Measurements from ENCODE around the gene DPY19L3. TPM values are rescaled to one million over a fixed set of nuclear protein-coding genes. Genes with fewer than 3 reads are reported as not detected.
"Not testable (repeated sequence)": the region's sequence is repeated elsewhere in the genome, so short reads cannot be mapped to it uniquely, and the experiment has no call there.

The DPY19L3 gene
- polyA plus RNA-seq, 1 of the 3 experiments (the other 2 are of a cell fraction), result 25.2 TPM

DNA sequence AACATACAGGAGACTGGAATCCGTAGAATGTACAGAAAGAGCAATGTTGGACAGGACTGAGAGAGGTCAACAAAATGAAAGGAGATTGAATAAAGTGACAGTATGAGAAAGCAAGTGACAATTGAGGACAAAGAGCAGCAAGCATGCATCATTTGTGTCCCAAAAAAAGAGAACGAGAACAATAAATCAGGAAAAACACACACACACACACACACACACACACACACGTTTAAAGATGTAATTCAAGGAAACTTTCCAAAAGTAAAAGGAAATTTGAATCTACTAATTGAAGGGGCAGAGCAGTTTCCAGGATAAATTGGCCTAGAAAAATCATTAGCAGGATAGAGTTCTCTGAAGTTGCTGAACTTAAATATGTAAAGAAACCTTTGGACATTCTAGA is 16.9 kb downstream of the DPY19L3 start:
- no peak for TF ChIP-seq TAF1 (IDR thresholded peaks at IDR 0.05; ENCODE audit: borderline replicate concordance, low read depth, low read length)
- no peak for TF ChIP-seq RFX5 (IDR thresholded peaks at IDR 0.05; ENCODE audit: low read length)
- TF ChIP-seq JUND (IDR thresholded peaks at IDR 0.05), result no peak
- no peak for TF ChIP-seq FOXJ3 (CRISPR knock-in tag; IDR thresholded peaks at IDR 0.05)
- TF ChIP-seq GABPA (IDR thresholded peaks at IDR 0.05; ENCODE audit: low read depth), result no peak
- TF ChIP-seq MAX (IDR thresholded peaks at IDR 0.05; ENCODE audit: low read depth), result no peak
- no peak for TF ChIP-seq ELF1 (IDR thresholded peaks at IDR 0.05)
- TF ChIP-seq PBX3 (IDR thresholded peaks at IDR 0.05), result no peak
- no peak for TF ChIP-seq EP300 (IDR thresholded peaks at IDR 0.05; ENCODE audit: borderline replicate concordance in 1 of 2, low read depth in 1 of 2, low read length in 1 of 2)
- no peak for TF ChIP-seq FOXM1 (IDR thresholded peaks at IDR 0.05; ENCODE audit: low read depth)
- TF ChIP-seq CHD2 (IDR thresholded peaks at IDR 0.05; ENCODE audit: low read length, partially characterized antibody), result no peak
- TF ChIP-seq, protein P1, sequence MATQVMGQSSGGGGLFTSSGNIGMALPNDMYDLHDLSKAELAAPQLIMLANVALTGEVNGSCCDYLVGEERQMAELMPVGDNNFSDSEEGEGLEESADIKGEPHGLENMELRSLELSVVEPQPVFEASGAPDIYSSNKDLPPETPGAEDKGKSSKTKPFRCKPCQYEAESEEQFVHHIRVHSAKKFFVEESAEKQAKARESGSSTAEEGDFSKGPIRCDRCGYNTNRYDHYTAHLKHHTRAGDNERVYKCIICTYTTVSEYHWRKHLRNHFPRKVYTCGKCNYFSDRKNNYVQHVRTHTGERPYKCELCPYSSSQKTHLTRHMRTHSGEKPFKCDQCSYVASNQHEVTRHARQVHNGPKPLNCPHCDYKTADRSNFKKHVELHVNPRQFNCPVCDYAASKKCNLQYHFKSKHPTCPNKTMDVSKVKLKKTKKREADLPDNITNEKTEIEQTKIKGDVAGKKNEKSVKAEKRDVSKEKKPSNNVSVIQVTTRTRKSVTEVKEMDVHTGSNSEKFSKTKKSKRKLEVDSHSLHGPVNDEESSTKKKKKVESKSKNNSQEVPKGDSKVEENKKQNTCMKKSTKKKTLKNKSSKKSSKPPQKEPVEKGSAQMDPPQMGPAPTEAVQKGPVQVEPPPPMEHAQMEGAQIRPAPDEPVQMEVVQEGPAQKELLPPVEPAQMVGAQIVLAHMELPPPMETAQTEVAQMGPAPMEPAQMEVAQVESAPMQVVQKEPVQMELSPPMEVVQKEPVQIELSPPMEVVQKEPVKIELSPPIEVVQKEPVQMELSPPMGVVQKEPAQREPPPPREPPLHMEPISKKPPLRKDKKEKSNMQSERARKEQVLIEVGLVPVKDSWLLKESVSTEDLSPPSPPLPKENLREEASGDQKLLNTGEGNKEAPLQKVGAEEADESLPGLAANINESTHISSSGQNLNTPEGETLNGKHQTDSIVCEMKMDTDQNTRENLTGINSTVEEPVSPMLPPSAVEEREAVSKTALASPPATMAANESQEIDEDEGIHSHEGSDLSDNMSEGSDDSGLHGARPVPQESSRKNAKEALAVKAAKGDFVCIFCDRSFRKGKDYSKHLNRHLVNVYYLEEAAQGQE (IDR thresholded peaks at IDR 0.05; ENCODE audit: low read depth, low read length), result no peak
- TF ChIP-seq, protein P2, sequence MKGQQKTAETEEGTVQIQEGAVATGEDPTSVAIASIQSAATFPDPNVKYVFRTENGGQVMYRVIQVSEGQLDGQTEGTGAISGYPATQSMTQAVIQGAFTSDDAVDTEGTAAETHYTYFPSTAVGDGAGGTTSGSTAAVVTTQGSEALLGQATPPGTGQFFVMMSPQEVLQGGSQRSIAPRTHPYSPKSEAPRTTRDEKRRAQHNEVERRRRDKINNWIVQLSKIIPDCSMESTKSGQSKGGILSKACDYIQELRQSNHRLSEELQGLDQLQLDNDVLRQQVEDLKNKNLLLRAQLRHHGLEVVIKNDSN (IDR thresholded peaks at IDR 0.05; ENCODE audit: borderline replicate concordance, low read depth), result no peak
- TF ChIP-seq SIN3A (IDR thresholded peaks at IDR 0.05; ENCODE audit: borderline replicate concordance, low read depth, low read length), result no peak
- no peaks in the 10 kb centered on the region for H3K9me3 ChIP-seq

GRCh38 chr19:32423944-32424343 is 18.4 kb downstream of the DPY19L3 start:
- H3F3A ChIP-seq (replicated peaks; ENCODE audit: insufficient read depth); CTCF ChIA-PET; H3K9me2 ChIP-seq; H3K79me2 ChIP-seq (ENCODE audit: insufficient read depth); DNase-seq; H3K4me1 ChIP-seq (ENCODE audit: control insufficient read depth in 1 of 2, insufficient read depth in 2 of 2, low read depth in 1 of 2, low read length in 1 of 2); H2AFZ ChIP-seq (ENCODE audit: low read depth); POLR2A ChIA-PET; H3K27ac ChIP-seq (ENCODE audit: low read depth in 2 of 2, low read length in 1 of 2); H3K9me3 ChIP-seq; H3K27me3 ChIP-seq (ENCODE audit: insufficient read depth); H3K9ac ChIP-seq; H4K20me1 ChIP-seq (ENCODE audit: insufficient read depth); H3K4me2 ChIP-seq; H3K4me3 ChIP-seq (ENCODE audit: low read depth in 2 of 2, low read length in 1 of 2): not testable (repeated sequence)
- WGBS (ENCODE audit: low lambda C conversion rate), result 94% methylated on average over 3 of the region's 3 CpGs
- H3K36me3 ChIP-seq (replicated peaks in 1 of 2; ENCODE audit: control insufficient read depth in 1 of 2, insufficient read depth in 2 of 2, low read length in 1 of 2), result peaks cover 0 to 22% of the 10 kb centered on the region in 2 experiments

More for the DNA sequence above, 16.9 kb downstream of the DPY19L3 start:
- Histone ChIP-seq H4K20me1 (ENCODE audit: insufficient read depth) (no peaks in the 10 kb centered on the region), H2AFZ (ENCODE audit: low read depth) (no peak overlapping the region), H3K9me2 (no peaks in the 10 kb centered on the region; the same call in 1 of the 2 replicates), H3K27me3 (ENCODE audit: insufficient read depth) (no peaks in the 10 kb centered on the region), H3K79me2 (ENCODE audit: insufficient read depth) (peaks cover 4% of the 10 kb centered on the region; the same call in 1 of the 2 replicates), H3K9ac (no peak overlapping the region), H3K4me3 (ENCODE audit: low read depth in 2 of 2, low read length in 1 of 2) (no peak overlapping the region), H3K4me2 (no peak overlapping the region), H3K4me1 (ENCODE audit: control insufficient read depth in 1 of 2, insufficient read depth in 2 of 2, low read depth in 1 of 2, low read length in 1 of 2) (no peaks in the 10 kb centered on the region; a peak in 1 of 4 replicates), H3K36me3 (replicated peaks in 1 of 2; ENCODE audit: control insufficient read depth in 1 of 2, insufficient read depth in 2 of 2, low read length in 1 of 2) (peaks cover 6 to 30% of the 10 kb centered on the region in 2 experiments), H3F3A (replicated peaks; ENCODE audit: insufficient read depth) (peaks cover 4% of the 10 kb centered on the region), H3K27ac (ENCODE audit: low read depth in 2 of 2, low read length in 1 of 2) (no peak overlapping the region)
- ChIA-PET POLR2A (no interaction called here), CTCF (no interaction called here)
- DNase-seq, result no peak
- 84% methylated on average over 3 of the region's 3 CpGs for WGBS (ENCODE audit: low lambda C conversion rate)

Data from SK-N-SH (cell line).